HepG2 (cell line): Measurements from ENCODE around the gene ACD. TPM values are rescaled to one million over a fixed set of nuclear protein-coding genes. Genes with fewer than 3 reads are reported as not detected.

ENCODE experiments used
- ATAC-seq: fragments of 200-7000 bp; cut with Tn5 transposase; 3 replicates; pipeline ENCODE4 v1.9.1; 2020; ENCODE audit warnings: mild to moderate bottlenecking, moderate library complexity
- BruUV-seq: library from RNA; stranded (reverse); fragments of 400-500 nt; replicated peaks from 2 replicates; lab custom pipeline; 2021; lab: Mats Ljungman, UMichigan
- CTCF ChIA-PET: fragments of 300-600 bp; formaldehyde crosslinking; extraction: SDS; loops from one replicate; lab custom pipeline; 2021; ENCODE audit warnings: low total read pairs, inconsistent platforms, low intra/inter-chr PET ratio; lab: Yijun Ruan, JAX
- POLR2A ChIA-PET: fragments of 350-600 bp; sonication (Branson Sonifier 250); formaldehyde crosslinking; loops from one replicate; lab custom pipeline; 2020; ENCODE audit warnings: antibody characterized with exemption, inconsistent platforms; lab: Yijun Ruan, JAX
- DNase-seq: peaks from one replicate; pipeline ENCODE4 v3.0.0-alpha.2; 2015; ENCODE audit warnings: low spot score
- FAIRE-seq: peaks from 3 replicates; lab custom pipeline; 2011; peaks lifted over from hg19 to GRCh38; lab: Jason Lieb, UNC
- H2AFZ ChIP-seq: one replicate; pipeline ENCODE4 v1.6.1; 2011; ENCODE audit warnings: low read length, inconsistent platforms
- H3K27ac ChIP-seq: fragments of 300-600 bp; 3 replicates; pipeline ENCODE4 v1.8.0; 2011; ENCODE audit warnings: mixed run types, mild to moderate bottlenecking, mixed read lengths, low read length, inconsistent platforms; ENCODE audit not compliant: insufficient read depth; ENCODE audit errors: extremely low read length
- H3K27me3 ChIP-seq, 2 experiments: fragments of 200-600 bp in 1 of 2; 2 replicates in 1 of 2; 3 replicates in 1 of 2; pipeline versions ENCODE4 v1.6.0 to v1.8.0; 2011; ENCODE audit warnings: low read length in 2 of 2, mild to moderate bottlenecking in 2 of 2, moderate library complexity in 2 of 2, inconsistent platforms in 1 of 2; ENCODE audit not compliant: insufficient read depth in 2 of 2, control insufficient read depth in 1 of 2
- H3K36me3 ChIP-seq, 2 experiments: fragments of 200-600 bp in 1 of 2; replicated peaks in 1 of 2; 2 replicates in 1 of 2; 3 replicates in 1 of 2; pipeline versions ENCODE4 v1.5.1 to v1.8.0; 2011; ENCODE audit warnings: low read length in 2 of 2, inconsistent platforms in 1 of 2; ENCODE audit not compliant: insufficient read depth in 2 of 2, control insufficient read depth in 1 of 2
- H3K4me1 ChIP-seq: 2 replicates; pipeline ENCODE4 v1.5.1; 2012; ENCODE audit warnings: low read length, inconsistent platforms; ENCODE audit not compliant: insufficient read depth
- H3K4me2 ChIP-seq: 2 replicates; pipeline ENCODE4 v1.6.0; 2011; ENCODE audit warnings: low read depth, low read length, inconsistent platforms
- H3K4me3 ChIP-seq, 3 experiments: fragments of 200-600 bp in 1 of 3; sonication (generic), shearing (Covaris generic) in 1 of 3; replicated peaks in 1 of 3; 2 replicates each; pipeline ENCODE4 v1.5.1; 2011 to 2016; ENCODE audit warnings: low read length in 3 of 3, inconsistent platforms in 2 of 3, low read depth in 2 of 3, mild to moderate bottlenecking in 2 of 3, control low read depth in 1 of 3, mixed read lengths in 1 of 3; ENCODE audit not compliant: insufficient read depth in 1 of 3
- H3K79me2 ChIP-seq: one replicate; pipeline ENCODE4 v1.6.1; 2011; ENCODE audit warnings: low read length, inconsistent platforms; ENCODE audit not compliant: insufficient read depth
- H3K9ac ChIP-seq: 2 replicates; pipeline ENCODE4 v1.6.0; 2011; ENCODE audit warnings: mild to moderate bottlenecking, low read depth, low read length, inconsistent platforms; ENCODE audit not compliant: insufficient read depth
- H3K9me3 ChIP-seq: 2 replicates; pipeline ENCODE4 v1.5.1; 2012; ENCODE audit warnings: mild to moderate bottlenecking, low read length
- H4K20me1 ChIP-seq: 2 replicates; pipeline ENCODE4 v1.6.0; 2011; ENCODE audit warnings: inconsistent platforms, mild to moderate bottlenecking, low read length, moderate library complexity; ENCODE audit not compliant: insufficient read depth
- CBX1 ChIP-seq: IDR thresholded peaks from one replicate; pipeline ENCODE4 v1.6.1; 2016; ENCODE audit warnings: antibody characterized with exemption, low read depth
- JUN ChIP-seq: sonication (generic); formaldehyde crosslinking; IDR thresholded peaks from 2 replicates; pipeline ENCODE4 v1.4.0; 2020; ENCODE audit warnings: mild to moderate bottlenecking, missing genetic modification reagents
- NFYB ChIP-seq: sonication (generic); formaldehyde crosslinking; IDR thresholded peaks from 2 replicates; pipeline ENCODE4 v1.4.0; 2020; ENCODE audit warnings: missing genetic modification reagents
- NPAS2 ChIP-seq: sonication (generic); formaldehyde crosslinking; IDR thresholded peaks from 2 replicates; pipeline ENCODE4 v1.8.0; 2022; ENCODE audit warnings: mild to moderate bottlenecking, missing genetic modification reagents, borderline replicate concordance
- SP5 ChIP-seq: IDR thresholded peaks from 2 replicates; pipeline ENCODE4 v1.6.1; 2016; ENCODE audit warnings: low read depth, borderline replicate concordance
- TBP ChIP-seq: sonication (generic); formaldehyde crosslinking; IDR thresholded peaks from 2 replicates; pipeline ENCODE4 v1.5.0; 2020; ENCODE audit warnings: missing genetic modification reagents
- ZMYM3 ChIP-seq: sonication (generic); formaldehyde crosslinking; IDR thresholded peaks from 2 replicates; pipeline ENCODE4 v1.5.1; 2020; ENCODE audit warnings: mild to moderate bottlenecking, missing genetic modification reagents
- ZNF124 ChIP-seq: sonication (generic); formaldehyde crosslinking; IDR thresholded peaks from 2 replicates; pipeline ENCODE4 v1.4.0; 2020; ENCODE audit warnings: missing genetic modification reagents
- ZNF317 ChIP-seq: sonication (generic); formaldehyde crosslinking; IDR thresholded peaks from 2 replicates; pipeline ENCODE4 v1.5.0; 2020; ENCODE audit warnings: mild to moderate bottlenecking, missing genetic modification reagents
- ZNF468 ChIP-seq: sonication (generic); formaldehyde crosslinking; IDR thresholded peaks from 2 replicates; pipeline ENCODE4 v1.8.0; 2022; ENCODE audit warnings: mild to moderate bottlenecking, moderate library complexity, missing genetic modification reagents
- ZNF615 ChIP-seq: sonication (generic); formaldehyde crosslinking; IDR thresholded peaks from 2 replicates; pipeline ENCODE4 v1.5.0; 2020; ENCODE audit warnings: mild to moderate bottlenecking, missing genetic modification reagents, borderline replicate concordance
- ZNF629 ChIP-seq: sonication (generic); formaldehyde crosslinking; conservative IDR thresholded peaks from 2 replicates; pipeline ENCODE4 v1.5.0; 2020; ENCODE audit warnings: missing genetic modification reagents
- whole genome bisulfite sequencing: methylation state at CpG from one replicate; pipeline ENCODE4 v1.1.6; 2017; ENCODE audit warnings: low lambda C conversion rate; 5-methylcytosine and 5-hydroxymethylcytosine counted together
- in situ Hi-C: cut with HindIII; loops from 2 replicates; pipeline ENCODE4 v1.10.0; 2017; ENCODE audit warnings: low pct_unique_long_range_greater_than_20kb; ENCODE audit not compliant: extremely low pct_ligation_motif_present
- intact Hi-C: fragments of 100-400 bp; cut with micrococcal nuclease; formaldehyde crosslinking; loops from one replicate; pipeline ENCODE4 v1.10.0; 2022; ENCODE audit not compliant: unreplicated experiment
- polyA plus RNA-seq, 8 experiments: library from polyadenylated mRNA; depleted of rRNA in 3 of 8; stranded (reverse) in 7 of 8; unstranded in 1 of 8; fragments of >200 nt; fragmentation: Illumina TruSeq in 4 of 8; extraction: Trizol in 4 of 8; gene quantifications; 2 replicates each; pipeline versions ENCODE4 v1.2.1 to v1.2.3, GENCODE V29; 2011 to 2016; ENCODE audit warnings: low read depth in 4 of 8, missing spikeins in 1 of 8, mixed read lengths in 1 of 8; ENCODE audit not compliant: insufficient read depth in 1 of 8
- total RNA-seq, 5 experiments: library from RNA; depleted of rRNA; stranded (reverse); fragments of >200 nt; fragmentation: Illumina TruSeq; extraction: Trizol; gene quantifications; 2 replicates each; pipeline ENCODE4 v1.2.3, GENCODE V29; 2016; ENCODE audit warnings: low read depth in 1 of 5
- TF ChIP-seq, protein P1 (sequence below): sonication (generic); formaldehyde crosslinking; IDR thresholded peaks from 2 replicates; pipeline ENCODE4 v1.4.0; 2020; ENCODE audit warnings: mild to moderate bottlenecking, missing genetic modification reagents
- TF ChIP-seq, protein P2 (sequence below): sonication (generic); formaldehyde crosslinking; IDR thresholded peaks from 2 replicates; pipeline ENCODE4 v1.5.0; 2020; ENCODE audit warnings: missing genetic modification reagents
- TF ChIP-seq, protein P3 (sequence below): IDR thresholded peaks from 2 replicates; pipeline ENCODE4 v1.6.1; 2016; ENCODE audit warnings: control low read depth

ACD gene
- total and polyA plus RNA-seq, 2 of the 13 experiments (the other 11 are each of a cell fraction or from before 2014, with no cell fraction given), result 32.6 to 38.3 TPM

DNA sequence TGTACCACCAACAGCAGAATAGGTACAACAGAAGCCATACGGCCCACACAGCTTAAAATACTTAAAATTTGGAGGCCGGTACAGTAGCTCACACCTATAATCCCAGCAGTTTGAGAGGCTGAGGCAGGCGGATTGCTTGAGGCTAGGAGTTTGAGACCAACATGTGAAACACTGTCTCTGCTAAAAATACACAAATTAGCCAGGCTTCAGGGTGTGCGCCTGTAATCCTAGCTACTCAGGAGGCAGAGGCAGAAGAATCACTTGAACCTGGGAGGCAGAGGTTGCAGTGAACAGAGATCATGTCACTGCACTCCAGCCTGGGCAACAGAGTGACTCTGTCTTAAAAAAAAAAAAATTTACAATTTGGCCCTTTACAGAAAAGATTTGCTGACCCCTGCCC is 42.1 kb upstream of the ACD start:
- DNase-seq (no peak), ATAC-seq (no peak), FAIRE-seq (no peak)
- intact Hi-C loops, result no loop called here
- ChIA-PET POLR2A (no interaction called here), CTCF (no interaction called here)
- H3K4me3 ChIP-seq, result no peak overlapping the region
- H2AFZ ChIP-seq, result no peak overlapping the region
- no peaks in the 10 kb centered on the region for H4K20me1 ChIP-seq
- 98% methylated on average over 4 of the region's 4 CpGs for WGBS
- no peaks in the 10 kb centered on the region for H3K9me3 ChIP-seq
- no peak overlapping the region for H3K27ac ChIP-seq
- in situ Hi-C loops, result no loop called here
- H3K36me3 ChIP-seq, result peaks cover 0 to 3% of the 10 kb centered on the region in 2 experiments; a peak in 3 of 5 replicates
- H3K4me2 ChIP-seq, result no peak overlapping the region
- peaks cover 5% of the 10 kb centered on the region for H3K79me2 ChIP-seq
- no peak for TF ChIP-seq ZNF468 (CRISPR knock-in tag)
- TF ChIP-seq TBP (CRISPR knock-in tag), result no peak
- TF ChIP-seq, all 625 proteins: peak for 0
- no TSS peak for BruUV-seq
- H3K9ac ChIP-seq, result no peak overlapping the region
- no peaks in the 10 kb centered on the region for H3K27me3 ChIP-seq
- H3K4me1 ChIP-seq, result peaks cover 13% of the 10 kb centered on the region

DNA sequence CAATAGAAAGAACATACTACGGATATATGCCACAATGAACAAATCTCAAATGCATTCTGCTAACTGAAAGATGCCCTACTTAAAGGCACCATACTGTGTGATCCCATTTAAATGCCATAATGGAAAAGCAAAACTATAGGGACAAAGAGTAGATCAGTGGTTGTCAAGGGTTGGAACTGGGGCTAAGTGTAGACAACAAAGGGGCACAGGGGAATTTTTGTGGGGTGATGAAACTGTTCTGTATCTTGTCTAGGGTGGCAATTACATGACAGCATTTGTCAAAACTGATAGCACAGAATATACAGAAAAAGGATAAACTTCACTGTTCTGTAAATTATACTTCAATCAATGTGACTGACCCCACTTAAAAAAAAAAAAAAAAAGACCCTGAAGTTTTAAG is 41.4 kb upstream of the ACD start:
- Histone ChIP-seq H3K27me3 (no peaks in the 10 kb centered on the region), H3K36me3 (peaks cover 0 to 3% of the 10 kb centered on the region in 2 experiments; a peak in 3 of 5 replicates), H3K4me3 (no peak overlapping the region), H3K27ac (no peak overlapping the region), H3K9ac (no peak overlapping the region), H3K4me2 (no peak overlapping the region), H4K20me1 (no peaks in the 10 kb centered on the region), H2AFZ (no peak overlapping the region), H3K79me2 (peaks cover 5% of the 10 kb centered on the region), H3K9me3 (no peaks in the 10 kb centered on the region), H3K4me1 (peaks cover 13% of the 10 kb centered on the region)
- ChIA-PET POLR2A (interaction anchor here (0.9 kb wide), 1 partner anchor 18 kb away, joined by 3 read pairs; the partner anchor contains the start of gene GFOD2), CTCF (no interaction called here)
- in situ Hi-C loops, result no loop called here
- intact Hi-C loops, result no loop called here
- TF ChIP-seq, protein P1, sequence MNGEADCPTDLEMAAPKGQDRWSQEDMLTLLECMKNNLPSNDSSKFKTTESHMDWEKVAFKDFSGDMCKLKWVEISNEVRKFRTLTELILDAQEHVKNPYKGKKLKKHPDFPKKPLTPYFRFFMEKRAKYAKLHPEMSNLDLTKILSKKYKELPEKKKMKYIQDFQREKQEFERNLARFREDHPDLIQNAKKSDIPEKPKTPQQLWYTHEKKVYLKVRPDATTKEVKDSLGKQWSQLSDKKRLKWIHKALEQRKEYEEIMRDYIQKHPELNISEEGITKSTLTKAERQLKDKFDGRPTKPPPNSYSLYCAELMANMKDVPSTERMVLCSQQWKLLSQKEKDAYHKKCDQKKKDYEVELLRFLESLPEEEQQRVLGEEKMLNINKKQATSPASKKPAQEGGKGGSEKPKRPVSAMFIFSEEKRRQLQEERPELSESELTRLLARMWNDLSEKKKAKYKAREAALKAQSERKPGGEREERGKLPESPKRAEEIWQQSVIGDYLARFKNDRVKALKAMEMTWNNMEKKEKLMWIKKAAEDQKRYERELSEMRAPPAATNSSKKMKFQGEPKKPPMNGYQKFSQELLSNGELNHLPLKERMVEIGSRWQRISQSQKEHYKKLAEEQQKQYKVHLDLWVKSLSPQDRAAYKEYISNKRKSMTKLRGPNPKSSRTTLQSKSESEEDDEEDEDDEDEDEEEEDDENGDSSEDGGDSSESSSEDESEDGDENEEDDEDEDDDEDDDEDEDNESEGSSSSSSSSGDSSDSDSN (CRISPR knock-in tag), result no peak
- TF ChIP-seq, protein P2, sequence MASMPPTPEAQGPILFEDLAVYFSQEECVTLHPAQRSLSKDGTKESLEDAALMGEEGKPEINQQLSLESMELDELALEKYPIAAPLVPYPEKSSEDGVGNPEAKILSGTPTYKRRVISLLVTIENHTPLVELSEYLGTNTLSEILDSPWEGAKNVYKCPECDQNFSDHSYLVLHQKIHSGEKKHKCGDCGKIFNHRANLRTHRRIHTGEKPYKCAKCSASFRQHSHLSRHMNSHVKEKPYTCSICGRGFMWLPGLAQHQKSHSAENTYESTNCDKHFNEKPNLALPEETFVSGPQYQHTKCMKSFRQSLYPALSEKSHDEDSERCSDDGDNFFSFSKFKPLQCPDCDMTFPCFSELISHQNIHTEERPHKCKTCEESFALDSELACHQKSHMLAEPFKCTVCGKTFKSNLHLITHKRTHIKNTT (CRISPR knock-in tag), result no peak
- TF ChIP-seq, protein P3, sequence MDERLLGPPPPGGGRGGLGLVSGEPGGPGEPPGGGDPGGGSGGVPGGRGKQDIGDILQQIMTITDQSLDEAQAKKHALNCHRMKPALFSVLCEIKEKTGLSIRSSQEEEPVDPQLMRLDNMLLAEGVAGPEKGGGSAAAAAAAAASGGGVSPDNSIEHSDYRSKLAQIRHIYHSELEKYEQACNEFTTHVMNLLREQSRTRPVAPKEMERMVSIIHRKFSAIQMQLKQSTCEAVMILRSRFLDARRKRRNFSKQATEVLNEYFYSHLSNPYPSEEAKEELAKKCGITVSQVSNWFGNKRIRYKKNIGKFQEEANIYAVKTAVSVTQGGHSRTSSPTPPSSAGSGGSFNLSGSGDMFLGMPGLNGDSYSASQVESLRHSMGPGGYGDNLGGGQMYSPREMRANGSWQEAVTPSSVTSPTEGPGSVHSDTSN (CRISPR knock-in tag), result no peak
- TF ChIP-seq ZMYM3 (CRISPR knock-in tag), result no peak
- TF ChIP-seq NPAS2 (CRISPR knock-in tag), result no peak
- TF ChIP-seq ZNF317 (CRISPR knock-in tag), result no peak
- no peak for TF ChIP-seq ZNF124 (CRISPR knock-in tag)
- no peak for TF ChIP-seq CBX1
- TF ChIP-seq JUN (CRISPR knock-in tag), result no peak
- TF ChIP-seq ZNF615 (CRISPR knock-in tag), result no peak
- no peak for TF ChIP-seq ZNF629
- TF ChIP-seq NFYB, result no peak
- TF ChIP-seq SP5 (CRISPR knock-in tag), result no peak
- BruUV-seq, result no TSS peak
- peak; percentile 60 for FAIRE-seq
- no peak for ATAC-seq
- WGBS, result 98% methylated on average over 1 of the region's 1 CpG
- DNase-seq, result no peak
